ENCODE measurements around the gene RFXAP.

GRCh38 chr13:36819739-36820090 is 693 bp downstream of the RFXAP start:
- TF ChIP-seq EZH2phosphoT487 (IDR thresholded peaks at IDR 0.05; ENCODE audit: insufficient read depth, low read depth) (no peak), EZH2 (IDR thresholded peaks at IDR 0.05; ENCODE audit: insufficient read depth, poor library complexity, severe bottlenecking) (no peak)

Measured in GM23248 (cell line).